Midbrain (tissue), 1 donor: ENCODE data around the gene ASCL5.
"Not testable (repeated sequence)": the region's sequence is repeated elsewhere in the genome, so short reads cannot be mapped to it uniquely, and the experiment has no call there.

ENCODE experiments used
- DNase-seq: peaks from one replicate; lab custom pipeline; 2025; lab: John Stamatoyannopoulos, UW

Gene ASCL5, protein sequence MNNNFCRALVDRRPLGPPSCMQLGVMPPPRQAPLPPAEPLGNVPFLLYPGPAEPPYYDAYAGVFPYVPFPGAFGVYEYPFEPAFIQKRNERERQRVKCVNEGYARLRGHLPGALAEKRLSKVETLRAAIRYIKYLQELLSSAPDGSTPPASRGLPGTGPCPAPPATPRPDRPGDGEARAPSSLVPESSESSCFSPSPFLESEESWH

DNA sequence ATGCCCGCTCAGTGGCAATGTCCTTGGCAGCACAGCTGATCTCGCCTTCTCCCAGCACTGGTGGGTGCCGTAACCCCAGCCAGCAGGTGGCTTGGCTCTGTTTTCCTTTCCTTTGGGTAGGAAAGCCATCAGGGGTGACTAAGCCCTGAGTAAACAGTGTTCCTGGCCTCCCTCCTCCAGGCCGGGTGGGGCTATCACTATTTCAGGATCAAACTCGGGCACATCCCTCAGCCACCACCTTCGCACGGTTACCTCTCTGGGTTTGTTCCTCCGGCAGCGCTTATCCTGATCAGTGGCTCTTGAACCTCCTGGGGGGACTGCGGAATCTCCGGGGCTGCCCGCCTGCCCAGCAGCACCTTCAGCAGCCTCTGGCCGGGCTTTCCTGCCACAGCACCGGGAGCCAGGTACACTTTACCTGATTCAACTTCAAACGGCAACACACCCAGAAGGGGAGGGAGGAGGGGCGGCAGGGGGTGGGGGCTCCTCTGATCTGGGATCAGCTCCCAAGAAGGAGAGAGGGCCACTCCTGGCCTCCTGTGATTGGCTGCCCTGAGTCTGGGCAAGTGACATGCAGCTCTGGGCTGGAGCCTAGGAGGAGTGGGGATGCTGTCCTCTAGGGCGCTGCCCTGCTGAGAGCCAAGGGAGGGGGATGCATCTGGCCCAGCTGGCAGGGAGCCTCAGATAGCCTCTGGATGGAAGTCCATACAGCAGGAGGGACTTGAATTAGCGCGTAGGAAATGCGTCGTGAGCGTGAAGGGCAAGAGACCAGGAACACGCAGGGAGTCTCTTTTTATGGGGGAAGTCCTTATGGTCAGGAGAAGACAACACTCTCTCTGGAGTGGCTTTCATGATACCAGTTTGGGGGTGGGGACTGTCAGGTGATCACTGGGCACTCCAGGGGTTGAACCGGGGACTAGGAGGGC lies at the start of gene ASCL5:
TSS of gene ASCL5 (minus strand) at position 353 of the 923 bp plus-strand sequence. CDS start 11,812 bp downstream, outside the sequence.
- no peak for DNase-seq

DNA sequence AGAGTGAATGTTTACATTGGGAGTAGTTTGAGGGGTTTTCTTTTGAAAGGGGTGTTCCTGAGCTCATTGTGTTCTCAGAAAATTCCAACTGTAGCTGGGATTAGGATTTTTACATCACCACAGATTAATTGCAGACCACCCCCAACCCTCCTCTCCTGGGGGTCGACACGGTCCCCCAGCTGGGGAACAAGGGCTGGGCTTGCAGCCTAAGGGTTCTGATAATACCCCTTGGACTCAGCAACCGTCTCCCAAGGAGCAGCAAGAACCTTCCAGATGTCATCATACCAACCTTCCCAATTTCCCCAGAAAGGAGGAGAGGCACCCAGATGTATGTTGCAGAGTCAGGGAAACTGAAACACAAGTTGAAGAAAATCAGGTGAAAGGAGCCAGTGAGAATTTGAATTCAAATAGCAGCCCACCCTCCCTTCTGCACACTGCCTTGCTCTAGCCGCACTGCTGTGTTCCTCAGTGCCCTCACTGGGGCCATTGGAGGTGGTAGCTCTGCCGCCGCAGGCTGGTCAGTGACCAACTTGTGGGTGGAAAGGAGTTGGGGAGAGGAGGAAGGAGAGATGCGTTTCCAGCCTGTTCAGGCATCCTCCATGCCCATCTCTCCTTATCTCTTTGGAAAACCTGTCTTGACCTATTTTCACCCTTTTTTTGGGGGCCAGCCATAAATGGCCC lies 49.0 kb upstream of the ASCL5 start:
- no peak for DNase-seq

DNA sequence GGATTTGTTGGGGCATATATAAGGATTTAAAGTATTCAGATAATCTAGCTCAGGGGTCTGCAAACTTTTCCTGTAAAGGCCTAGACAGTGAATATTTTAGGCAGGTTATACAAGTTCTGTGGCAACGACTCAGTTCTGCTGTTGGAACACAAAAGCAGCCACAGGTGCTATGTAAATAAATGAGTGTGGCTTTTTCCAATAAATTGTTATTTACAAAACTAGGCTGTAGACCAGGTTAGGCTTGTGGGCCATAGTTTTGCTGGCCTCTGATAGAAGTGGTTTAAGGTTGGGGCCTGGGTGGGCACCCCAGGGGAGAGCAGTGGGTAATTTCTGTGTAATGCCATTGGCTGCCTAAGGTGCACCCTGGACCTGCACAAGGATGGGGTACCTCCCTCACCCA lies 46.8 kb upstream of the ASCL5 start:
- DNase-seq, result no peak

DNA sequence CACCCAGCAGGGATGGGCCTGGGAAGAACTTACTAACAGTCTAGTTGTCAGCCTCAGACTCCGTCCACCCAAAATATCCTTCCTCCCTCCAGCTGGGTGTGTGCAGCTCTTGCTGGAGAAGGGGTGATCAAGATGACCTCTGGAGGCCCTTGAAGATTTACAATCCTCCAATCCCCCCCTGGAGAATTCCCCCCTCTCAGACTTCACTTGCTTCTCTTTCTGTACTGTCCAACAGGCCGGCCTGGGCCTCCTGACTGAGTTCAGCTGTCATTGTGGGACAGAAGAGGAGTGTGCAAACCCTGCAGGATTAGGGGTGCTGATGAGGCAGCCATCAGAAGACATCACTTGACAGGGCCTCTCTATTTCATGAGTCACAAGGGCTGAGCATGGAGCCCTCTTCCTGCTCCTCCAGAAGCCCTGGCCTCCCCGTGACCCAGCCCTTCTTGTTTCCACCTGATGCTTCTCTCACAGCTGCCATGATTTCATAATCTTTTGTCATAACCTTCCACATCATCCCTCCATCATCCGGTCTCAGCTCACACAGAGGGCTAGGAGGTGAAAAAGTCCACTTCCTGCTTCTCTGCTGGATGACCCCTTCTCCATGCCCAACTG lies 46.1 kb upstream of the ASCL5 start:
- no peak for DNase-seq

DNA sequence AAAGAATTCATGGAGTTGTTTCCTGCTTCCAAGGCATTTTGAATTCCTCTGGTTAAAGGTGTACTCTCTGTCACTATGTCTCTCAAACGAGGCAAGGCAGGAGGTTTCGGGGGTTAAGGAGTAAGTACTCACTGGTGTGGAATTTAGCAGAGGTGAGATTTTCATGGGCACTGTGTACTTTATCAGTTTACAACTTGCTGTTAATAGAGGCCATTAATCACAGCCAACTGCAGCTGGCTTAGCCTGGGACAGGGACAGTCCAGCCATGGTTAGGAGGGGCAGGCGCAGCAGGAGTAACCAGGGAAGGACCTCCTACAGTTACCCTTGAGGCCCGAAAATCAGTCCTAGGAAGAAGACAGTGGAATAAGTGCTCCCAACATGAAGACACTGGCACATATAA lies 45.3 kb upstream of the ASCL5 start:
- DNase-seq, result no peak

DNA sequence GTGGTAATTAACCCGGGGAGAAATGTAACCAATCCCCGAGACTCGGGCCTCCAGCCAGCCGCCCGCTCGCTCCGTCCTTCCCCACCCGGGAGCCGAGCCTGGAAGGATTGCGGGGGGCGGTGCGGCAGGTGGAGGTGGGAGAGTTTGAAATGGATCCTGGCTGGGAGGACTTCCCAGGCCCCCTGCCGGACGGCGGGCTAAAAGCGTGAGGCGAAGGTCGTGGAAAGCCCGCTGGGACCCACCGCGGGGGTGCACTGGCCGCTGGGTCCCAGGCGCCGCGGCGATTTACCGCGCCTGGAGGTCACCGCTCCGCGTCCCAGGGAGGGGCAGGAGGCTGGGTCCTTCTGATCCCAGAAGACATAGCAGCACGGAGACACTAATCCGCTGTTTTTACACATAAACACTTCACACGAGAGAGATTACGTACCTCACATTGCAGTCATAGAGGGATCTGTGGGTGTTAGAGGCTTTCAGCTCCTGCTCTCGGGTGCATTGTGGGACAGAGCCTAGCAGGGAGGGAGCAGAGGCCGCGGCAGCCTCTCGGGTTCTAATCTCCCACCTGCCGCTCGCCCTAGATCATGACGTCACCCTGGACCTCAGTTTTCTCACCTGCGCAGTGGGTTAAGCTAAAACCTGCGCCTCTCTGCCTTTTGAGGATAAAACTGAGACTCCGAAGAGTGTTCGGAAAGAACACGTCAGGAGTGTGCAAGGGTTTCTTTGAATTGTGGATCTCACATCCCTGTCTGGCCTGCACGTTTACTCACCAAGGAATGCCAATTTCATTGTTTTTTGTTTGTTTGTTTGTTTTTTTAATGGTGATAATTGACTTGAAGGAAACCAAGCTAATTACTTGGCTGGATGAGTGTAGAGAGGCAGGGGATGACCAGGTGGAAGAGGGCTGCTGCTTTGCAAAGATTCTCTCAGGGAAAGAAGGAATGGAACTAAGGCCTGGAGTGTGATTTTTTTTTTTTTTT lies 44.4 kb upstream of the ASCL5 start:
- DNase-seq, result peak; percentile 71

DNA sequence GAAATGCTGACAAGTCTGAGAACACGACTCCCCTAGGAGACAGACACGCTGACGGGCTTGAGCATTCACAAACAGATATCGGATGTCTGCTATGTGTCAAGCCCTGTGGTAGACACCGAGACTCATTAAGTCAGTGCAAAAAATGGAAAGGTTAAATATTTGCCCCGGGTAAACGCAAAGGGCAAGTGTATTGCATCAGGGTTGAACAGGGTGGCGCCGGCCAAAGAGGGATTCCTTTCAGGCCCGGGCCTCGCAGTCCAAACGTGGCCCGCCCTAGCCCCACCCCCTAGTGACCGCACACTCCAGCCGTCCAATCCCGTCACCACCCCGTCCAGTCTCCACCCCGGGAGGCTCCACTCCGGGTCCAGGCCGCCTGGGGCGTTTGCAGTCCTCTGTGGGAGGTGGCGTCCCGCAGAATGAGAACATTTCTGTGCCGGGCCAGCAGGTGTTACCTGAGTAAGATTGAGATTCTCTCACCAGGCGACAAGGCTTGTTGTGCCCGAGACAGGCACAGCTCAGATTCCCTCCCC lies 43.6 kb upstream of the ASCL5 start:
- DNase-seq, result peak; percentile 91

DNA sequence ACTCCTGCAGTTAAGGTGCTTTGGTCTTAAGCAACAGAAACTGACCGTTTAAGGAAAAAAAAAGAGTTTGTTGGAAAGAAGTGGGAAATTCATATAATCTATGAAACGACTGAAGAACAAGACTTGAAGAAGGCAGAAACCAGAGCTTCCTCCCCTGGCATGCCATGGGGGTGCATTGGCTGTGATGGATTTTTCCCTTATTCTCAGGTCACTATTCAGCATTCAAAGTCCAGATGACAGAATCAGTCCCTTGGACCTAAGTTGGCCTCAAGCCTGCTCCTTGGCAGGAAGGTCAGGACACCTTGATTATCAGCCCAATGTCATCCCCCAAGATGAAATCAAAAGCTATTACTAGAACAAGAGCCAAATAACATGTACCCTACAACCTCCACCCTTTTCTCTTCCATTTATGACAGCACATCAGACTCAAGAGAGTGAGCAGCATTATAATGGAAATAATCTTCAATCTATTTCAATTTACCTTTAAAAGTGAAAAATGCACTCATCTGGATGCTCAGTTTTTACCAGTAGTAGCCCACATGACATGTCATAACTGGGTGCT lies 43.1 kb upstream of the ASCL5 start:
- DNase-seq, result no peak

DNA sequence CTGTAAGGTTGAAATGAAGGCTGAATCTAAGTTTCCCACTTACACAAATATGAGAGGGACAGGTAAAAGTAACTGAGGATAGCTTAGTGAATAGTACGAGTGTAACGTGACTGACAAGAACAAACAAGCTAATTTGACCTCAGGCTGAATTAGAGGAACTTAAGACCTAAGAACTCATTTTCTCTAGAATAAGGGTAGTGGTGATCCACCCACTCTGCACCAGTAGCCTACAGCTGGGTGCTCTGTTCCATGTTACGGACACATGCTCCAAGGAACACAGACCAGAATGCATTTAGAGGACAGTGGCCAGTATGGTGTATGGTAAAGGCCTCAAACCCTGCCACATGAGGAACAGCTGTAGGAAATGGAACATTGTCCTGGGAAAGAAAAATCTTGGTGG lies 42.2 kb upstream of the ASCL5 start:
- no peak for DNase-seq

DNA sequence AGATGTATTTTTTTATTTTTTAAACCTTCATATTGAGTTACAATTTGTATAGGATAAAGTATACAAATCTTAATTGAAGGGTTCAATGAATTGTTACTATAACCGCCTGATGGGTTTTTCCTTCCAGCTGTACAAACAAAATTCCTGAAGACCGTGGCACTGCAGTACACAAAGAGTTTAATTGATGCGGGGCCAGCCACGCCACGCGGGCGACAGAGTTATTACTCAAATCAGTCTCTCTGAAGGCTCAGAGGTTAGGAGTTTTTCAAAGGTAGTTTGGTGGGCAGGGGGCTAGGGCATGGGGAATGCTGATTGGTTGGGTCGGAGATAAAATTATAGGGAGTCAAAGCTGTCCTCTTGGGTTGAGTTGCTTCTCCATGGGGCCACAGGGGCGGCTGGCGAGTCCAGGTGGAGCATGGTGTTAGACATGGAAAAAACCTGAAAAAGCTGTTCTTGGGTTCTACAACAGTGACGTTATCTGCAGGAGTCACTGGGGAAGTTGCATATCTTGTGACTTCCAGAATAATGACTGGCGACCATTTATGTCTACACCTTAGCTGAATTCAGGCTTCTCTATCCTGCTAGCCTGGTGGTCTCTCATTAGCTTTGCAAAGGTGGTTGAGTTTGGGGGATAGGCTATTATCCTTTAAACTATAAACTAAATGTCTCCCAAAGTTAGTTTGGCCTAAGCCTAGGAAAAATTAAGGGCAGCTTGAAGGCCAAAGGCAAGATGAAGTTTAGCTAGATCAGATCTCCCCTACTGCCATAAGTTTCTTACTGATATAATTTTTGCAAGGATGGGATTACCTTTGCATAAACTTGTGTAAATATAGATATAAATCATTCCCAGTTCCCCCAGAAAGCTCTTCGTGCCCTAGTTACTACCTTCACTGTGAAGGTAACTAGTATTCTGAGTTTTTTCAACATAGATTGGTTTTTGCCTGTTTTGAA lies 40.3 kb upstream of the ASCL5 start:
- DNase-seq, result no peak

DNA sequence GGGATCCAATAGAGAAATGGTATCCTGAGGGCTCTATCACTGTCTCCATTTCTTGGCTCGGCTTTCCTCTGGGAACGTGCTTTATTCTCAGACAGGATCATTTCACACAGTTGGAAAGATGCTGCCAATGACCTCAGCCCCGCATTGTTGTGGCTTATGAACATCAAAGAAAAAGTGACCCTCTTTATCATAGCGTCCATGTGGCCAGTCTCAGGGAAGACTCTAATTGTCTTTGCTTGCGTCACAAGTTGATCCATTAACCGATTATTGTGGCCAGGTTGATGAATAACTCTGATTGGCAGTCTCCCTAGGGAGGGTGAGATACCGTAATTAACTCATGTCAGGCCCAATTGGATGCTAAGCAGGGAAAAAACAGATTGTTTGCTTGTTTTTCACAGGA lies 37.7 kb upstream of the ASCL5 start:
- DNase-seq, result no peak

DNA sequence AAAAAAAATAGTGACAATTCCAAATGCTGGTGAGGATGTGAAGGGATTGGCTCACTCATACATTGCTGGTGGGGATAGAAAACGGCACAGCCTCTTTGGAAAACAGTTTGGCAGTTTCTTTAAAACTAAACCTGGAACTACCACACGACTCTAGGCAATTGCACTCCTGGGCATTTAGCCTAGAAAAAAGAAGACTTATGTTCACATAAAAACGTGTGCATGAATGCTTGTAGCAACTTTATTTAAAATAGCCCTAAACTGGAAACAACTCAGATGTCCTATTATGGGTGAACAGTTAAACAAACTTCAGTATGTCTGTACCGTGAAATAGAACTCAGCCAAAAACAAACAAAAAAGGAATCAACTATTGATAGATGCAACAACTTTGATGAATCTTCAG lies 36.7 kb upstream of the ASCL5 start:
- DNase-seq, result no peak

DNA sequence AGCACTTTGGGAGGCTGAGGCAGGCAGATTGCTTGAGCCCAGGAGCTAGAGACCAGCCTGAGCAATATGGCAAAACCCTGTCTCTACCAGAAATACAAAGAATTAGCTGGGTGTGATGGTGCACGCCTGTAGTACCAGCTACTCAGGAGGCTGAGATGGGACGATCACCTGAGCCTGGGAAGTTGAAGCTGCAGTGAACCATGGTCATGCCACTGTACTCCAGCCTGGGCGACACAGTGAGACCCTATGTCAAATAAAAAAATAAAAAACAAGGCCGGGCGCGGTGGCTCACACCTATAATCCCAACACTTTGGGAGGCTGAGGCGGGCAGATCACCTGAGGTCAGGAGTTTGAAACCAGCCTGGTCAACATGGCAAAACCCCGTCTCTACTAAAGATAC lies 36.1 kb upstream of the ASCL5 start:
- not testable (repeated sequence) for DNase-seq

DNA sequence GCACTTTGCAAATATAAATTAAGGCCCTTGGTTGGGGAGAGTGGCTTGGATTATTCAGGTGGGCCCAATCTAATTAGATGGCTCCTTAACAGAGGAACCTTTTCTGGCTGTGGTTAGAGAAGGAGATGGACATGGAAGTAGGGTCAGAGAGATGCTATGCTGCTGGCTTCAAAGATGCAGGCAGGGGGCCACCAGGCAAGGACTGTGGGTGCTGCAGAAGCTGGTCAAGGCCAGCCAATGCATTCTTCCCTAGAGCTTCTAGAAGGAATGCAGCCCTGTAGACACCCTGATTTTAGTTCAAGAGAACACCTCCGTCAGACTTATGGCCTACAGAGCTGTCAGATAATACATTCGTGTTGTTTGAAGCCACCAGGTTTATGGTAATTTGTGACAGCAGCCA lies 31.0 kb upstream of the ASCL5 start:
- no peak for DNase-seq

DNA sequence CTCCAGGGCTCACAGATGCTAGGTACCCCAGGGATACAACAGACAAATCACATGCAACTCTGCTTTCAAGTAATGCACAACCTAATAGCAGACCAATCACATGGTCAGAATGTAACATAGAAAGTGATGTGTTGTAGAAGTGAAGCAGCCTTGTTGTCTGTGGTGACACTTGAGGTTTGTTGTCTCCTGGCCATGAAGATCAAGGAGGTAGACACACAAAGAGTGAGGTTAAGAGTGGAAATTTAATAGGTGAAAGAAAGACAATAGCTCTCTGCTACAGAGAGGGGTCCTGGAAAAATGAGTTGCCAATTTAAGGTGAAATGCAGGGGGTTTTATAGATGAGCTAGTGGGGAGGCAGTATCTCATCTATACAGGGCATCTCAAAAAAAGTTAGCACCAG lies 29.8 kb upstream of the ASCL5 start:
- DNase-seq, result no peak

DNA sequence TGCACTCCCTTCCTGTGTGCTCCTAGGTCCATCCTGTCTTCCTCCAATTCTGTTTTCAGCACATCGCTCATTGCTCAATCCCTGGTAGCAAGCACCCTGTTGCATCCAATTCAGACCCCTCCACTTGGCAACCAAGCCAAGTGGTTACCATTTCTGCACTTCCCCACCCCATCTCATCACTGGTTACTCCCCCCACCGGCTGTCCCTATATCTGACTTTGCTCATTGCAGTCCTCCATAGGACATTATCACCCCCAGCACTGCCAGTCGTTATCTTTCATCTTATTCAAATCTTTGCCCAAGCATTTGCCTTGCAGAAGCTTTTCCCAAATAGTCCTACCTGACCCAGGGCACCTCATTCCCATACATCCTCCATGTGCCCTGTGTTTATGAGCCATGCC lies 29.4 kb upstream of the ASCL5 start:
- no peak for DNase-seq

DNA sequence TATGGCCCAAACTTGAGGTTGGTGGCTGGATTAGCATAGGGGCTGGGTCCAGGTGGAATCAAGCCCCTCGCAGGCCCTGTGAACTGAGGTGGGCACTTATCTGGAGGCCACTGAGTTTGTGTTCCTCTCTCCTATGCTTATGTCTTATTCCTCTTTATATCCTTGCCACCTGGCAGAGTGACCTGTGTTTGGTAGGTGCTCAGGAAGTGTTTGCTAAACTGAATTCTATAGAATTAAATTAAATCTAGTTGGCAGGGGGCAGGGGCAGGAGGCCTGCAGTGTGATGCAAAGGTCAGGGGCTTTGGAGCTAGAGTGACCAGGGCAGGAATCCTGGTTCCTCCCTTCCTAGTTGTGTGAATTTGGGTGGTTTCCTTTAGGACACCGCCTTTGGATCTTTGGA lies 28.4 kb upstream of the ASCL5 start:
- no peak for DNase-seq

DNA sequence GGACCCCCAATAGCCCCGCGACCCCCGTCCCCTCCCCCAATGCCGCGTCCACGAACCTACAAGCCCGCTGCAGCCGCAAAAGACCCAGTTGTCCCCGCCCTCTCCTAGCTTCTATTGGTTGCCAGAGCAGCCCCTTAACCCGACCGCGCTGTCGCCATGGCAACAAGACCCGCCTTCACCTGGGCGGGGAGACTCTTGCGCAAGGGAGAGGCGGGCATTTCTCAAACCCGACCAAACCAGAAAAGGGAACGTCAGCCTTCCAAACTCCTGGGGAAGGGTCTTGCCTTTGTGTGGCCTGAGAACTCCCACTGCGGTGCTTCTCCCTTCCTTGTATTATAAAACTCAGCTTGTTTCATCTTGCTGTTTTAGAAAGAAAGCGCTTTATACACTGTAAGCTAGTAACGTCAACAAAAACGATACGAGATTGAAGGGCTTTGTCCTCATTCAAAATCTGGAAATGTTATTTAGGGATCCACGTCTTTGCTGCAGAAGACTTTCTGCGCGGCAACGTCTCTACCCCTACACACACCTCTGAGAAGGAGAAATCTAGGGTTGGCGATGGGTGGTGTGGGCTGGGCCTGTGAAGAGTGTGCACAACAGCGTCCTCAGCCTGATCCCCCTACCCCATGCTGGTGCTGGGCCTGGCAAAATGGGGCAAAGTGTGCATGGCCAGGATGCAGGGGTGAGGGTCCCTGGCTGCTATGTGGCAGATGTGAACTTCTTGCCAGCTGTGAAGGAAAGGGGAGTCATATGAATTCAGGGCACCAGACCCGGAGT lies 27.6 kb upstream of the ASCL5 start, which contains the start of gene TMEM9:
TSS of gene TMEM9 (minus strand) at position 86 of the 777 bp plus-strand sequence. CDS start 551 bp downstream, outside the sequence.
- peak; percentile 97 for DNase-seq
